HEK293 (cell line): ENCODE data around the gene MCM3AP.

ENCODE experiments used
- CTCF ChIA-PET: fragments of 350-600 bp; formaldehyde crosslinking; extraction: SDS; loops from one replicate; lab custom pipeline; 2021; ENCODE audit warnings: antibody characterized with exemption; lab: Yijun Ruan, JAX
- POLR2A ChIA-PET: fragments of 300-600 bp; formaldehyde crosslinking; extraction: SDS; loops from one replicate; lab custom pipeline; 2020; ENCODE audit warnings: antibody characterized with exemption, inconsistent platforms; lab: Yijun Ruan, JAX
- H3K27ac ChIP-seq: fragments of 200-500 bp; sonication (Bioruptor generic); 2 replicates; pipeline ENCODE4 v1.5.1; 2014; ENCODE audit warnings: low read depth, low read length, control low read depth, inconsistent platforms; ENCODE audit errors: extremely low read depth
- H3K36me3 ChIP-seq, 2 experiments: fragments of 200-500 bp in 1 of 2; sonication (Bioruptor generic) in 1 of 2; 1 replicate in 1 of 2; 2 replicates in 1 of 2; pipeline ENCODE4 v1.5.1; 2014 to 2017; ENCODE audit warnings: inconsistent platforms in 2 of 2, low read length in 2 of 2; ENCODE audit not compliant: control insufficient read depth in 2 of 2, insufficient read depth in 1 of 2
- H3K4me1 ChIP-seq: fragments of 200-500 bp; sonication (Bioruptor generic); 2 replicates; pipeline ENCODE4 v1.5.1; 2014; ENCODE audit warnings: mild to moderate bottlenecking, low read length, inconsistent platforms; ENCODE audit not compliant: control insufficient read depth, insufficient read depth
- H3K4me3 ChIP-seq: 2 replicates; pipeline ENCODE4 v1.5.1; 2011; ENCODE audit warnings: low read depth, mild to moderate bottlenecking, control low read depth, low read length, moderate library complexity
- H3K9me3 ChIP-seq: fragments of 200-500 bp; sonication (Bioruptor generic); 2 replicates; pipeline ENCODE4 v1.5.1; 2014; ENCODE audit warnings: low read depth, low read length, inconsistent platforms; ENCODE audit not compliant: control insufficient read depth, insufficient read depth
- EGR2 ChIP-seq: fragments of 450-650 bp; formaldehyde crosslinking; IDR thresholded peaks from 2 replicates; pipeline ENCODE4 v1.5.1; 2016; ENCODE audit warnings: low read depth, missing biosample characterization, missing genetic modification characterization
- INSM2 ChIP-seq: fragments of 450-650 bp; formaldehyde crosslinking; IDR thresholded peaks from 2 replicates; pipeline ENCODE4 v1.5.1; 2016; ENCODE audit warnings: missing biosample characterization, missing genetic modification characterization
- KLF10 ChIP-seq: fragments of 450-650 bp; IDR thresholded peaks from 2 replicates; pipeline ENCODE4 v1.5.1; 2018; ENCODE audit warnings: missing biosample characterization, mild to moderate bottlenecking, missing genetic modification characterization
- KLF16 ChIP-seq: fragments of 450-650 bp; formaldehyde crosslinking; IDR thresholded peaks from 2 replicates; pipeline ENCODE4 v1.5.1; 2017; ENCODE audit warnings: missing biosample characterization, missing genetic modification characterization
- KLF17 ChIP-seq: fragments of 450-650 bp; formaldehyde crosslinking; IDR thresholded peaks from 2 replicates; pipeline ENCODE4 v1.5.1; 2016; ENCODE audit warnings: missing biosample characterization, missing genetic modification characterization
- KLF9 ChIP-seq: fragments of 450-650 bp; formaldehyde crosslinking; IDR thresholded peaks from 2 replicates; pipeline ENCODE4 v1.5.1; 2016; ENCODE audit warnings: missing biosample characterization, missing genetic modification characterization, low read depth
- ZFHX2 ChIP-seq: fragments of 450-650 bp; formaldehyde crosslinking; conservative IDR thresholded peaks from 2 replicates; pipeline ENCODE4 v1.5.1; 2016; ENCODE audit warnings: missing biosample characterization, missing genetic modification characterization
- ZNF211 ChIP-seq: fragments of 450-650 bp; formaldehyde crosslinking; IDR thresholded peaks from 2 replicates; pipeline ENCODE4 v1.5.1; 2016; ENCODE audit warnings: low read depth, missing biosample characterization, missing genetic modification characterization
- ZNF600 ChIP-seq: fragments of 450-650 bp; formaldehyde crosslinking; IDR thresholded peaks from 2 replicates; pipeline ENCODE4 v1.5.1; 2016; ENCODE audit warnings: missing biosample characterization, missing genetic modification characterization
- ZNF645 ChIP-seq: fragments of 450-650 bp; formaldehyde crosslinking; IDR thresholded peaks from 2 replicates; pipeline ENCODE4; 2016; ENCODE audit warnings: missing biosample characterization, missing genetic modification characterization
- ZNF776 ChIP-seq: fragments of 450-650 bp; formaldehyde crosslinking; IDR thresholded peaks from 2 replicates; pipeline ENCODE4 v1.5.0; 2017; ENCODE audit warnings: missing biosample characterization, missing genetic modification characterization, borderline replicate concordance
- ZXDB ChIP-seq: fragments of 450-650 bp; formaldehyde crosslinking; IDR thresholded peaks from 2 replicates; pipeline ENCODE4 v1.5.1; 2016; ENCODE audit warnings: missing biosample characterization, missing genetic modification characterization
- TF ChIP-seq, protein P1 (sequence below): fragments of 450-650 bp; formaldehyde crosslinking; IDR thresholded peaks from 2 replicates; pipeline ENCODE4 v1.5.1; 2016; ENCODE audit warnings: missing biosample characterization, missing genetic modification characterization

The MCM3AP gene

GRCh38 chr21:46322351-46323226, 37.2 kb upstream of the MCM3AP start:
- ChIA-PET POLR2A (interaction anchor here (0.6 to 1.6 kb wide), 9 partner anchors 8 to 328 kb away, joined by 3 to 6 read pairs (median 4); partner anchors contain the start of gene PRMT2), CTCF (interaction anchor here (0.7 to 1.0 kb wide), 3 partner anchors 37 to 317 kb away, joined by 3 to 4 read pairs (median 3); partner anchors contain the start of genes MCM3AP and YBEY)
- peak overlapping the region; percentile 90 for H3K27ac ChIP-seq
- H3K9me3 ChIP-seq: no peaks in the 10 kb centered on the region
- H3K4me3 ChIP-seq: peak overlapping the region; percentile 63
- H3K36me3 ChIP-seq: peaks cover 24 to 35% of the 10 kb centered on the region in 2 experiments; a peak in 2 of 3 replicates
- H3K4me1 ChIP-seq: peaks cover 19% of the 10 kb centered on the region
- no peak for TF ChIP-seq ZNF776 (tag by site-specific recombination)
- peak; percentile 84 for TF ChIP-seq EGR2 (tag by site-specific recombination)
- TF ChIP-seq ZXDB (tag by site-specific recombination): 0 out of 2 replicates have a peak, but pooled peaks have one; percentile 29
- no peak for TF ChIP-seq ZNF211 (tag by site-specific recombination)
- TF ChIP-seq KLF10 (tag by site-specific recombination): peak; percentile 20; the same call in 1 of the 2 replicates
- peak; percentile 29; the same call in 1 of the 2 replicates for TF ChIP-seq KLF17
- 0 out of 2 replicates have a peak, but pooled peaks have one; percentile 37 for TF ChIP-seq KLF16 (tag by site-specific recombination)
- peak; percentile 86 for TF ChIP-seq ZFHX2 (tag by site-specific recombination)
- peak; percentile 65 for TF ChIP-seq KLF9
- peak; percentile 92 for TF ChIP-seq ZNF600
- peak; percentile 22; the same call in 1 of the 2 replicates for TF ChIP-seq ZNF645 (tag by site-specific recombination)
- TF ChIP-seq, all 188 proteins: peak for 9

DNA sequence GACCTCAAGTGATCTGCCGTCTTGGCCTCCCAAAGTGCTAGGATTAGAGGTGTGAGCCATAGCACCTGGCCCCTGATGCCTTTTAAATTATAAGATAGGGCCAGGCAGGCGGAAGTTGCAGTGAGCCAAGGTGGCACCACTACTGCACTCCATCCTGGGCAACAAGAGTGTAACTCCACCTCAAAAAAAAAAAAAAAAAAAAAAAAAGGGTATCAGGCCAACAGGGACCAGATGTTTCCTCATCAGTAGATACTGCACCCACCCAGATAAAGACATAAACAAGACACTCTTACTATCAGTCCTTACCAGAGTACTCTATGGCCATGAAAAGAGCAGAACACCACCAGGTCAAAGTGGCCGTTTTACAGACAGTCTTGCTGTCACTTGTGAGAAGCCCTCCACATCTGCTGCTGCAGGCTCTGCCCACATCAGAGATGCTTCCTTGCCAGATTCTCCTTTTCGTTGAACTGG, 35.0 kb upstream of the MCM3AP start:
- ChIA-PET POLR2A (interaction anchor here (1.3 to 1.6 kb wide), 2 partner anchors 39 to 315 kb away, joined by 3 to 4 read pairs; partner anchors contain the start of gene PRMT2), CTCF (no interaction called here)
- H3K9me3 ChIP-seq: no peaks in the 10 kb centered on the region
- H3K36me3 ChIP-seq: peaks cover 21 to 43% of the 10 kb centered on the region in 2 experiments; a peak in 2 of 3 replicates
- TF ChIP-seq ZNF600 (peak; percentile 92), INSM2 (tag by site-specific recombination) (peak; percentile 27; the same call in 1 of the 2 replicates)
- TF ChIP-seq, protein P1, sequence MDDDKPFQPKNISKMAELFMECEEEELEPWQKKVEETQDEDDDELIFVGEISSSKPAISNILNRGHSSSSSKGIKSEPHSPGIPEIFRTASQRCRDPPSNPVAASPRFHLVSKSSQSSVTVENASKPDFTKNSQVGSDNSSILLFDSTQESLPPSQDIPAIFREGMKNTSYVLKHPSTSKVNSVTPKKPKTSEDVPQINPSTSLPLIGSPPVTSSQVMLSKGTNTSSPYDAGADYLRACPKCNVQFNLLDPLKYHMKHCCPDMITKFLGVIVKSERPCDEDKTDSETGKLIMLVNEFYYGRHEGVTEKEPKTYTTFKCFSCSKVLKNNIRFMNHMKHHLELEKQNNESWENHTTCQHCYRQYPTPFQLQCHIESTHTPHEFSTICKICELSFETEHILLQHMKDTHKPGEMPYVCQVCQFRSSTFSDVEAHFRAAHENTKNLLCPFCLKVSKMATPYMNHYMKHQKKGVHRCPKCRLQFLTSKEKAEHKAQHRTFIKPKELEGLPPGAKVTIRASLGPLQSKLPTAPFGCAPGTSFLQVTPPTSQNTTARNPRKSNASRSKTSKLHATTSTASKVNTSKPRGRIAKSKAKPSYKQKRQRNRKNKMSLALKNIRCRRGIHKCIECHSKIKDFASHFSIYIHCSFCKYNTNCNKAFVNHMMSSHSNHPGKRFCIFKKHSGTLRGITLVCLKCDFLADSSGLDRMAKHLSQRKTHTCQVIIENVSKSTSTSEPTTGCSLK: no peak
- no peak overlapping the region for H3K27ac ChIP-seq
- no peak overlapping the region for H3K4me3 ChIP-seq
- H3K4me1 ChIP-seq: peaks cover 10% of the 10 kb centered on the region
